ENCODE data around the gene C2CD3.
"Not testable (repeated sequence)": the region's sequence is repeated elsewhere in the genome, so short reads cannot be mapped to it uniquely, and the experiment has no call there.

C2CD3 gene

DNA sequence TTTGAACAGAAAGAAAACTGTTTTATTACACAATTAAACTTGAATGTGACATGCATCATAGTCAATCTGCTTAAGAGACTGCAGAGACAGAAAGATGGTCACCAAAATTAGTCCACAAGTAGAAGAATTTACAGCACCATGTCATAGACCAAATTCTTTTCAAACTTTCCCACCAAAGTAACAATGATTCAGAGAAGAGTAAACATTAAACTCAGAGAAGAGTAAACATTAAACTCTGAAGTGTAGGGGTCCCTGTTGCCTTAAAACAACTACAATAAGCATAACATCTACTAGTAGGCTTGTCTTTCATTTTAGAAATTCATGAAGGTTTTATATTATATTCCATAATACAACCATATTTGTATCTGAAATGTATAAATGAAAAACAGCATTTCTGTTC lies 104.1 kb downstream of the C2CD3 start:
- not testable (repeated sequence) for DNase-seq

DNA sequence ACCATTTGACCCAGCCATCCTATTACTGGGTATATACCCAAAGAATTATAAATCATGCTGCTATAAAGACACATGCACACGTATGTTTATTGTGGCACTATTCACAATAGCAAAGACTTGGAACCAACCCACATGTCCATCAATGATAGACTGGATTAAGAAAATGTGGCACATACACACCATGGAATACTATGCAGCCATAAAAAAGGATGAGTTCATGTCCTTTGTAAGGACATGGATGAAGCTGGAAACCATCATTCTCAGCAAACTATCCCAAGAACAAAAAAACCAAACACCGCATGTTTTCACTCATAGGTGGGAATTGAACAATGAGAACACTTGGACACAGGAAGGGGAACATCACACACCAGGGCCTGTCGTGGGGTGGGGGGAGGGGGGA lies 105.3 kb downstream of the C2CD3 start:
- DNase-seq: not testable (repeated sequence)

DNA sequence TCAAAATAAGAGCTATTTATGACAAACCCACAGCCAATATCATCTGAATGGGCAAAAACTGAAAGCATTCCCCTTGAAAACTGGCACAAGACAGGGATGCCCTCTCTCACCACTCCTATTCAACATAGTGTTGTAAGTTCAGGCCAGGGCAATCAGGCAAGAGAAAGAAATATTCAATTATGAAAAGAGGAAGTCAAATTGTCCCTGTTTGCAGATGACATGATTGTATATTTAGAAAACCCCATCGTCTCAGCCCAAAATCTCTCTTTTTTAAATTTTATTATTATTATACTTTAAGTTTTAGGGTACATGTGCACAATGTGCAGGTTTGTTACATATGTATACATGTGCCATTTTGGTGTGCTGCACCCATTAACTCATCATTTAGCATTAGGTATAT lies 107.2 kb downstream of the C2CD3 start:
- DNase-seq: not testable (repeated sequence)

DNA sequence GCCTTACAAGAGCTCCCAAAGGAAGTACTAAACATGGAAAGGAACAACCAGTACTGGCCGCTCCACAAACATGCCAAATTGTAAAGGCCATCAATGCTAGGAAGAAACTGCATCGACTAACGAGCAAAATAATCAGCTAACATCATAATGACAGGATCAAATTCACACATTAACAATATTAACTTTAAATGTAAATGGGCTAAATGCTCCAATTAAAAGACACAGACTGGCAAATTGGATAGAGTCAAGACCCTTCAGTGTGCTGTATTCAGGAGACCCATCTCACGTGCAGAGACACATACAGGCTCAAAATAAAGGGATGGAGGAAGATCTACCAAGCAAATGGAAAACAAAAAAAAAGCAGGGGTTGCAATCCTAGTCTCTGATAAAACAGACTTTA lies 109.2 kb downstream of the C2CD3 start:
- DNase-seq: not testable (repeated sequence)

DNA sequence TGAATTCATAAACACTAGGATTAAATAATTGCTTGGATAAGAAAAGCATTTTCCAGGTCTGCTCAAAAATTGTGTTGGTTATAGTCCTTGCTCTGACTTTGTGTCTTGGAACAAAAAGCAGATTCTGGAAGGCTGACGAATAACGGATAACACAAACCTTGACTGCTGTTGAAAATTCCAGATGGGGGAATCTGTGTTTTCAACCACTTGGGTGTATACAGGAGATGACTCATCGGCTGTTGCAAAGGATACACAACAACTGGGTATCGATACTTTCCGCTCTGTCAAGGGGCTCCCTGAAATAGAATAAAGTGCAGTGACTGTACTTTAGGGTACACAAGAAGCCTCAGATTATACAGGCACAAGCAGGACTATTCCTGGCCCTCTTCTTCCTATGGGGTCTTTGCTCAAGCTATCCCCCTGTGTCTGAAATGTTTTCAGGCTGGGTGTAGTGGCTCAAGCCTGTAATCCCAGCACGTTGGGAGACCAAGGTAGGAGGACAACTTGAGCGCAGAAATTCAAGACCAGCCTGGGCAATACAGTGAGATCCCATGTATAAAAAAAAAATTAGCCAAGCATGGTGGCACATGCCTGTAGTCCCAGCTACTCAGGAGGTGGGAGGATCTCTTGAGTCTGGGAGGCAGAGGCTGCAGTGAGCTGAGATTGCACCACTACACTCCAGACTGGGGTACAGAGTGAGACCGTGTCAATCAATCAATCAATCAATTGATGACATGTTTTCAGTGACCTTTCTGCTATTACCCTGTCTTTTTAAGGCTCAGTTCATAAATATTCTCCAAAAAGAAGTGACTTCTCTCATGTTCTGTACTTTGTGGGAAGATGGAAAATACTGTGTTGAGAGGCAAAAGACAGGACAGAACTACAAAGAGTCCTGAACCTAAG lies 113.3 kb downstream of the C2CD3 start:
- no peak for DNase-seq

DNA sequence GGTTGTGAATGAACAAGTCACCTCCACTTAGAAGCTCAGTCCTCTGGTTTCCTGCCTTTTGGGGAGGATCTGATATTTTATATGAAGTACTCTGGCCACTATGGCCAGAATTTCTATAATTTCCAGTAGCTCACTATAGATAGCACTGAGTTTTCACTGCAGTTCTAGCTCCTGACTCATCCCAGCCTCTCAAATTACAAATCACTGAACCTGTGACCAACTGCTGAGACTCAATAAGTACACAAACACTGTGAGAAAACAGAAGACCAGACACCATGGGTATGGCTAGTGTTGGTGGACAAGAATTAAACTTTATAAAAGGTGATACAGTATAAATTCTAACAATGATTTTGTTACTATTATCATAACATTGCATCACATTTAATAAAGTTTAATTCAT lies 114.9 kb downstream of the C2CD3 start:
- no peak for DNase-seq

DNA sequence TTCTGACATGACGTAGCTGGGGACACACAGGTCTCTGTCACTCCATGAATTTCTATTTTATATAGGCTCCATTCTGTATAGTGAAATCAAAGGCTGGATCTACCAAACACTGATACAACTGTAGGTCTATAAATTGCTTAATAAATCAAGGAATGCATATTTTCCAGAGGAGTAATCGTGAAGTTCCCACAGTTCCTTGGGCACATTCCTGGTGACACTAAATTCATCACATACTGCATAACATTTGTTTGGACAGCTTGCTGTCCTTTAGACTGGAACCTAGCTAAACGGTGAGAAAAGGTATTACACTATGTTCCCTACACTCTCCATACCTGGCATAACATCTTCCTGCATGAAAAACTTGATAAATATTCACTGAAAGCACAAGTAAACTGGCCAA lies 120.3 kb downstream of the C2CD3 start:
- no peak for DNase-seq

DNA sequence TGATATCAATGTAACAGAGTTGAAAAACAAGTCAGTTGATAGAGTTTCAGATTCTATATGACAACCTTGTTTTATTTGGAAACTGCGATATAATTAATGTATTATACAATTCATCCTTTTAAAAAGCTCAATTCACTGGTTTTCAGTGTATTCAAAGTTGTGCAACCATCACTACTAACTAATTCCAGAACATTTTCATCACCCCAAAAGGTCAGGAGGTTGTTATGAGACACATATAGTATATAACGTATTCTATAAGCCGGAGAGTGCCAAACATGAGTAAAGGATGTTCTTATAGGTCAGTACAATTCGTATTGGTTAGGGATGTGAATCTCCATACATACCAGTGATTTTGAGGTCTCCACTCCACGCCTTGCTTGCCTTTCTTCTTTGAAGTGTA lies 121.8 kb downstream of the C2CD3 start:
- no peak for DNase-seq

DNA sequence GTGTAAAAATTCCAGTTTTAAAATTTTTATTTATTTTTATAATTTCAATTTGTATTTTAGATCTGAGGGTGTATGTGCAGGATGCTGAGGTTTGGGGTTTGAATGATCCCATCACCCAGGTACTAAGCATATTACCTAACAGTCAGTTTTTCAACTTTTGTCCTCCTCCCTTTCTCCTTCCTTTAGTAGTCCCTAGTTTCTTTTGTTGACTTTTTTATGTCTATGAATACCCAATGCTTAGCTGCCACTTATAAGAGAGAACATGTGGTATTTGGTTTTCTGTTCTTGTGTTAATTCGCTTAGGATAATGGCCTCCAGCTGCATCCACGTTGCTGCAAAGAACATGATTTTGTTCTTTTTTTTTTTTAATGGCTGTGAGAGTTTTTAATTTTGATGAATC lies 126.3 kb downstream of the C2CD3 start:
- DNase-seq: no peak

DNA sequence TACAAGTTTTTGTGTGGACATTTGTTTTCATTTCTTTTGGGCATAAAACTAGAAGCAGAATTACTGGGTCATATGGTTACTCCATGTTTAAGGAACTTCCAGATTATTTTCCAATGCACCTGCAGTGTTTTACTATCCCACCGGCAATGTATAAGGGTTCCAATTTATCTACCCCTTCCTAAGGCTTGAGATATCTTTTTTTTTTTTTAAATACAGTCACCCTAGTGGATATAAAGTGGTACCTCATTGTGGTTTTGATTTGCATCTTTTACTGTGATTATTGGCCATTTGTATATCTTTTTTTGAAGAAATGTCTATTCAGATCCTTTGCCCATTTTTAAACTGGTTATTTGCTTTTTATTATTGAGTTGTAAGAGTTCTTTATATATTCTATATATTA lies 127.4 kb downstream of the C2CD3 start:
- no peak for DNase-seq

DNA sequence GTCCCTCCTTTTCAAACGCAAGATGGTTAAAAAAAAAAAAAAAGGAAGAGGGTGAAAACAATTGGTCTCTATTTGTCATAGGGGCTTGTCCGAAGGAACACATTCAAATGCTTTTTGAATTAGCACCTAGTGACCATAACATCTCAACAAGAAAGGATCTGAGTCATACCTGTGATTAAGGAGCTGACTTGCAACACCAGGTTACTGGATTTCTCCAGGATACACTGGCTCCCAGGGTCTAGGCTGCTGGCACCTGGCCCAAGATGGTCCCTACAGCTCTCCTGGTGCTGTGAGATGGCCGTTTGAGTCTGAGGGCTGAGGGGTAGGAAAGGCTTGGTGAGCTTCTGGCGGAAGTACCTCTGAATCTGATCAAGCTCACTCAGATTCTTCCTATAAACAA lies 133.5 kb downstream of the C2CD3 start:
- no peak for DNase-seq

DNA sequence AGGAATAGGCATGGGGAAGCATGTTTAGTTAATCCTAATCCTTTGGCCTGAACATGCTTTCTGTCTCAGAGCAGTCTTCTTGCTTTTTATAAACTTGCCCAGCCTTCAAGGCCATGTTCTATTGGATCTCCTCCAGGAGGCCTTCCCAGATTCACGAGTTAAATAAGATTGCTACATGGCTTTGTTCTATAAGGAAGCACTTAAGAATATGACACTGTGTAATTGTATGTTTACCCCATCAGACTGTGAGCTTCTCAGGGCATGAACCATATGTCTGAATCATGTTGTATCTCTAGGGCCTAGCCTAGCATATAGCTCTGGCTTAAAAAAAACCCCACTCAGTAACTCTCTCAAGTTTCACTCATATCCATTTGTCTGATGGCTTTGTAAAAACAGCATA lies 135.5 kb downstream of the C2CD3 start:
- no peak for DNase-seq

DNA sequence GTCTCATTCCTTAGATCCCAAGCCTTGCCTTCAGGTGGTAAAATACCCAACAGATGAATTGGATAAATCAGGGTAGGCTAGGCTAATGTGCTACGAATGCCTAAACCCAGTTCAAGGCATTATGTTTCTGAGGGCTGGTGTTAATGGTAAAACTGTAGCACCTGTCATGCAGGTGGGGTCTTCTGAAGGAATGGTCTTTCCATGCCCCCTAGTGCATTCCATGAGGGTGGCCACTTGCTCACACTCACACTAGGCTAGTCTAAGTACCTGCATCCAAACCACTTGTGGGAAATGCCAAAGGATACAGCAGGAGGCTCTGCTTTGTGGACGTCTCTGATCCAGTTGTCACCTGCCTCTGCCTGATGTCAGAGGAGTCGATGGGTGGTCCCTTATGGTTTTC lies 137.8 kb downstream of the C2CD3 start:
- no peak for DNase-seq

DNA sequence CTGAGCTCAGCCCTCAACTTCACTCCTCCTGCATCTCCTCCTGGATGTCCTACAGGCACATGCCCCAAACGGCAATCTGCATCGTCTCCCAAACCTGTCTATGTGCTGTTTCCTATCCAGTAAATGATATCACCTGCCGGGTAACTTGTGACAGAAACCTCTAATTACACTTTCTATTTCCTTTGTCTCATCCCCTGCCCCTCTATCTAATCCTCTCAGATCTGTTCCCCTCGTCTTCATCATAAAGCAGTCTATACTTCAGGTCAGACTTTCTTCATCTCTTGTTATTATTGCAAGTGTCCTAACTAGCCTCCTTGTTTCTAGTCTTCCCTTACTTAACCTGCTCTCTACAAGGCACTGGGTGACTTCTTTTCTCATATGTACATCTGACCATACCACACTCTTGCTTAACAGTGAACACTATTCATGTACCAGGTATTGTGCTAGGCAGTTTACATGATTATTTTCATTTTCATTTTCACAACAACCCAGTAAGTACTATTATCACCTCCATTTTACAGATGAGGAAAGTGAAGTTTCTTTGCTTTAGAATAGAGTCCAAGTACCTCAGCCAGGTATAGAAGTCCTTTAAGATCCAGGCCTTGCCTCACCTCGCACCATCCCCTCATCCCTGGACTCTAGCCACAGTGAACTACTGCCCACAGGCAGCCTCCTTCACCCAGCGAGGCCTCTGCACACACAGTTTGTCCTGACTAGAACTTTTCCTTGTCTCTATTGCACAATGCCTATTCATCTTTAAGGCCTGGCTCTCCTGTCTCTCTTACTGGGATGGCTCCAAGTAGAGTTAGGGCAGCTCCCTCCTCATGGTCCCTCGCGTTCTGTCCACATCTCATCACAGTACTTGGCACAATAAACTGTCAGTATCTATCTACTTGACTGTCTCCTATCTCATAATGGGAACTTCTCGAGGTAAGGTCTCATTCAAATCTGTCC lies 139.8 kb downstream of the C2CD3 start:
- DNase-seq: no peak

DNA sequence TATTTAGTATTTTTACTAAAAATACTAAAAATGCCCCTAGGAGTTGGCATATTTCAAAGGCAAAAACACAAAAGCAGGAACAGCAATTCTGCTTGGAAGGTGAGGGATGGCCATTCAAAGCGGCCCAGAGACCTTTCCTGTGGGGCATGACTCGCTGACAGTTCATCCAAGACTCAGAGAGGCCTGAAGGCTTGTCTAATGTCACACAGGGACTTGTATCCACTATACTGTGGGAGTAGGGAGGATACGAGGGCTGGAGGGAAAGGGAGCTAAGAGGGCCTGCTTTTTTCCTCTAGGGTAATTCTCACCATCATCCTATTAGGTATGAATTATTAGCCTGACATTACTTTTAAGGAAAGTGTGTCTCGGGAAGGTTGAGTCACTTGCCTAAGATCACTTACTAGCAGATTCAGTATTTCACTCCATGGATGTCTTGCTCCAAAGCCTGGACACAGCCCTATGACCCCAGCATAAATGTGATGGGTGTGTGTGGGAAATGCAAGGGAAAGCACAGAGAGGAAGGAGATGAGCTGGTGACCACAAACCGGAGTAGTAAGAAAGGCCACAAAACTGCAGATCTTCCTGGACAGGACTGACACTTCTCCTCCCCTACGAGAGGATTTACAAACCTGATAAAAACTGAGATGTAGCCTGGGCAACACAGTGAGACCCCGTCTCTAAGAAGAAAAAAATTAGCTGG lies 145.2 kb downstream of the C2CD3 start:
- DNase-seq: no peak

DNA sequence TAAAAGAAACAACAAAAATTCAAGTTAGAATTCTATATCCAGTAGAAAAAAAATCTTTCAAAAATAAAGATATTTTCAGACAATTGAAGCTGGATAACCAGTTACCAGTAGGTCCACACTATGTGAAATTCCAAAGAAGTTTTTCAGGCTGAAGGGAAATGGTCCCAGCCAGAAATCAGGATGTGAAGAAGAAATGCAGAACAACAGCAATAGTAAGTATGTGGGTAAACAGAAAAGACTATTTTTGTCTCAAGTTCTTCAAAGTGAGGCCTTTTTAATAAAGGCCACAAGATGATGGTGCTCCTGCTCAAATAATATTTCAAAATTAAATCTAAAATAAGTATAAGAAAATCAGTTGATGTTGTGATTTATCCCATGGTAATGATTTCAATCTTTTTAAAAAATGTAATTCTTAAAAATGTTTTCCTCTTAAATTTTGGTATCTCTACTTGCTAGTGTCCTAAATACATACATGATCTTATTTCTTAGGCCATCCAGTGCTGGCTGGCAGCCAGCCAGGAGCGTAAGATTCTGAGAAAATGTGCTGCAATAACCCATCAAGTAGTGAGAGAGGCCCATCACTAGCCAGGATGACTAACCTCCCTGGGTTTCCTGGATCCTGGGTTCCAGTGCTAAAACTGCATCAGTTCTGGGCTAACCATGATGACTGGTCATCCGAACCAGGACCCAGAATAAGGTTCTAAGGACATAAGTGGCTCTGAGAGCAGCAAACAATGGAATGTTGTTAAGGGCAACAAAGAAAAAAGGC lies 146.4 kb downstream of the C2CD3 start:
- DNase-seq: no peak

DNA sequence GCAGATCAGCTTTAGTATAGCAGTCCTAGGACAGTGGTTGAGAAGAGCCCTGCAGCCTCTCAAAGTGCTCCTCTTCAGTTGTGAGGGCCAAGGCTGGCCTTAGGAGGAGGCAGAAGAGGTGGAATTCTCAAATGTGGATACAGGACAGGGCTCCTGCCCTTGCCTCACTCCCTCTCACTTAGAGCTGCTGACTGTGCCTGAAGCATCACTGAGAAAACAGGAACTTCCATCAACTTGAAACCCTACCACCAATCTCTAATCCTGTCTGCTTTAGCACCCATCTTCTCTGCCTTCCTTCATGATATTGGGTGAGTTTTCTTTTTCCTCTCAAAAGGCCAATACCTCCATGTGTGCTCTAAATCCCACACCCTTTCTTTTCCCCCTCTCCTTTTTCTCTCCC lies 147.5 kb downstream of the C2CD3 start:
- DNase-seq: no peak

DNA sequence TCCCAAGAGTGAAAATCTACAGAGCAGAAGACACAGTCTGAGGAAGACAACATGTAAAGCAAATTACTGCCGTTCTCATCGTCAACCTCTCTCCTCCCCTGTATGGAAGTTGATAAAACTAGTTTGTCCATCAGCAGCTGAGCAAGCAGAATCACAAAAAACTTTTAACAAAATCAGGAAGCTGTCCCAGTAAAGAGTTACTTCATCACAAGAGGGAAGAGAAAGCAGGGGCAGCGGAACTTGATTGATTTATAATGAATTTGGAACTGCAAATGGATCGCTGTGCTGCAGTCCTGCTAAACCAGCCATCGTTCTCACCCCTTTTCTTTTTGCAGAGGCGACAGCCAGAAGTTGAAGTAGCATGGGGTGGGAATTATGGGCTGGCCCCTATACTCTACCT lies 148.3 kb downstream of the C2CD3 start:
- no peak for DNase-seq

DNA sequence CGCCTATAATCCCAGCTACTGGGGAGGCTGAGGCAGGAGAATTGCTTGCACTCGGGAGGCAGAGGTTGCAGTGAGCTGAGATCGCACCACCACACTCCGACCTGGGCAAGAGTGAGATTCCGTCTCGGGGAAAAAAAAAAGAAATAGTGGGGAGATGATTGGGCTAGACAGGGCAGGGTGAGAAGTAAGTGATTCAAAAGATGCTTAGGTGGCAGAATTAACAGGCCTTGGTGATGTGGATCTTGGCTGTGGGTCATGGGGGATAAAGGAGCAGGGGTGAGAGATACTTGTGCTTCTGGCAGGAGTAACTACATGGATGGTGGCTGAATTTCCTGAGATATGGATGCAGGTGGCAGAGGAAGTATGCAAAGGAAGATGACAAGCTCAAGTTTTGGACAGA lies 148.8 kb downstream of the C2CD3 start:
- no peak for DNase-seq

DNA sequence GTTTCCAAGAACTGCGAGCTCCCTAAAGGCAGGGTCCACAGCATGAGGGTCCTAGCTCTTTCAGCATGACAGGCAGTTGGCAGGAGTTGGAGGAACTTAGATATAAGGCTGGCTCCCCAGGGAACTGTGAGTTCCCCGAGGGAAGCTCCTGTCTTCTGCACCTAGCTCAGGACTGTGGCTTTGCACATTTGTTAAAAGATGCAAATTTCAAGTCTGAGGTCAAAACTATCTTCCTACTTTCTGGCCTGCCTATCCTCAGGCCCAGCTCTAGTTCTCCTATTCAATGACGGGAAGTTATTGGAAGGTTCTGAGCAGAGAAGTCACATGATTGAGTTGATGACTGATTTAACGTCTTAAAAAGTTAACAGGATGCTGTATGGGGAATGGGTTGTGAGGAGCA lies 150.3 kb downstream of the C2CD3 start:
- no peak for DNase-seq

DNA sequence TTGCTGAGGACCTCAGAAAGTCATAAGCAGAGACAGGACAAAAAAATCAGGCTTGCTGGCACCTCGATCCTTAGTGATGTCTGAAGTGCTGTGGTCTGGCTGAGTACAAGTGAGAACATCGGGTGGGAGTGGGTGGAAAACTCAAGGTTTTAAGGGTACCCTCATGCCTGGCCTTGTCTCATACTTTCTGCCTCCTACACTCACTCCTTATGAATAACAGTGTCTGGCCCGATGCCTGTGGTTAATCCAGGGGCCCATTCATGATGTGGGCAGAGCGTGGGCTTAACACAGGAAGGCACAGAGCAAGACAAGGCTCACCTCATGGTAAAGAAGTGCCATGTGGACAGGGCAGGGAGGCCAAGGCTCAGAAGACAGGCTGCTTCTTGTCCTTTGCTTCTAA lies 150.9 kb downstream of the C2CD3 start:
- DNase-seq: no peak

DNA sequence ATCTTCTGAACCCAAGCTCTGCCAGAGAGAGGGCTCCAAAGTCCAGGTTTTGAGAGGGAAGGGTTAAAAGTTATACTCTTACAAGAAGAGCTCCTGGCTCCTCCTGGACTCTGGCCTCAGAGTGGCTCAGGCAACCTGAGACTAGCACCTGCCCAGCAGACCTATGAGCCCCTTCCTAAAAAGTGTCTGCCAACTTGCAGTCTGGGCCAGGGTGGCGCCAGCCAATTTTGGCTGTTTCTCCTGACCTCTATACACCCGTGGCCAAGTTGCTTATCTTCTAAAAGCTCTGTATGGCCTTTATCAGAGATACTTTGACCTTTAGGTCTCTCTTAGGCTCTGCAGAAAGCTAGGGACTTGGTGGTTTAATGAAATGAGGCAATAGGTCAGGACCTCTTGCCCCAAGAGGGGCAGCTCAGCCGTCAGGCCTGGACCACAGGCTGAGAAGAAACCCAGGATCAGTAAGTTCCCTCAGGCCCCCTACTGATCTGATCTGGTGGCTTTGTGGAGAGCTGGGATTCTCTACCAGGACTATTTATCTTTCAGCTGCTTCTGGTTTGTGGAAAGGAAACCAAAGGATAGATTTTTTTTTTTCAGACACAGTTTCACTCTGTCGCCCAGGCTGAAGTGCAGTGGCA lies 151.6 kb downstream of the C2CD3 start:
- DNase-seq: no peak
